NCI-H524 (cell line): ENCODE results near the gene HOXA7.

Source experiments
- DNase-seq, 2 experiments: peaks; one replicate each; lab custom pipeline; 2025; lab: John Stamatoyannopoulos, UW

The HOXA7 gene

DNA sequence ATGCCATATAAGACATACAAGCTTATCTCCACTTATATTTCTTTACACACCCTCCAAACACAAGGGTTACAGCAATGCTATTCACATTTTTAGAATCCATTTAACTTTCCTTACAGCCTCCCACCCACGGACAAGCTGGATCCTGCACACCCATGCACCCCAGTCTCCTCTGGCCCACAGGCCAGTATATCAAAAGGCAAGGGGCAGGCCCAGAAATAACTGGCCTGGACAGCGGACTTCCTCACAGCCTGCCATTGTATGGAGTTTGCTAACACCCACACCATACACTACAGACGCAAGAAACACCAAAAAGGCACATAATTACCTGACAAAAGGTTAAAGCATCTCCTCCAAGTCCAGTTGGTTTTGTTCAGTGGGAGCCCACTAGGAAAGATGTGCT is 37.9 kb downstream of the HOXA7 start:
- no peak for DNase-seq

- no peak for DNase-seq
These were observed 38.5 kb downstream of the HOXA7 start for GRCh38 chr7:27117887-27118491.

- DNase-seq, result no peak
These were observed 39.3 kb downstream of the HOXA7 start for GRCh38 chr7:27116962-27117886.

GRCh38 chr7:27116031-27116961 is 40.2 kb downstream of the HOXA7 start:
- DNase-seq, result no peak

GRCh38 chr7:27115221-27116026 is 41.1 kb downstream of the HOXA7 start:
- no peak for DNase-seq

GRCh38 chr7:27114881-27115220 is 41.6 kb downstream of the HOXA7 start:
- no peak for DNase-seq

DNA sequence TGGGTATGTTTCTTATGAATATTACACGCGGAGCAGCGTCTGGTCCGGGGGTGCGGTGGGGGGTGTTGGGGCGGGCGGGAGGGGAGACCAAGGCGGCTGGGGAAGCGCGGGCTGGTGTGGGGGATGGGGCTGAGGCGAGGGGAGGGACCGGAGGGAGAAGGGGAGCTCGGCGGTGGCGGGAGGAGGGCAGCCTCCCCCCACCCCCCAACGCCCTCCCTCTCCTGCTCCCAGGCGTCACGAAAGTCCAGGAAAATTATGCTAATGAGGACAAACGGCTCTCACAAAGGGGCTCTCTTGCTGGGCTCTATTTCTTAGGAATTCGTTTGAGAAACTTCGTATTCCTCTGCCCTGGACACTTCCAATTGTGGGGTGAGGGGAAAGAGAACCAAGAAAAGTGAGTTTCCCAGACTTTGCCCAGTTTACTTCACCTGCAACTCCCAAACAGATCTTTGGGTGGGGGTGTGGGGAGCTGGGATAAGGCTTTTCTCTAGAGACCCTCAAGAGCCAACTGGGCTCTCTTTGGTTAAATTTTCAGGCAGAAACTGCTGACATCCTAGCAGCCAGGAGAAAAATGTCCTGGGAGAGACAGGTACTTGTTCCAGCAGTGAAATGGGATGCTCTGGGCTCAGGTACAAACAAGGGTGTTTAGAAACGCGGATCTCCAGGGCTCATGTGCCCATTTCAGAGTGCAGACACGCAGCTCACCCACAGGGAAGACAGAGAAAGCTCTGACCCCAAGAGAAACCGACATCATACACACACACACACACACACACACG is 42.3 kb downstream of the HOXA7 start:
- DNase-seq, result peak; percentile 58 to 59

DNA sequence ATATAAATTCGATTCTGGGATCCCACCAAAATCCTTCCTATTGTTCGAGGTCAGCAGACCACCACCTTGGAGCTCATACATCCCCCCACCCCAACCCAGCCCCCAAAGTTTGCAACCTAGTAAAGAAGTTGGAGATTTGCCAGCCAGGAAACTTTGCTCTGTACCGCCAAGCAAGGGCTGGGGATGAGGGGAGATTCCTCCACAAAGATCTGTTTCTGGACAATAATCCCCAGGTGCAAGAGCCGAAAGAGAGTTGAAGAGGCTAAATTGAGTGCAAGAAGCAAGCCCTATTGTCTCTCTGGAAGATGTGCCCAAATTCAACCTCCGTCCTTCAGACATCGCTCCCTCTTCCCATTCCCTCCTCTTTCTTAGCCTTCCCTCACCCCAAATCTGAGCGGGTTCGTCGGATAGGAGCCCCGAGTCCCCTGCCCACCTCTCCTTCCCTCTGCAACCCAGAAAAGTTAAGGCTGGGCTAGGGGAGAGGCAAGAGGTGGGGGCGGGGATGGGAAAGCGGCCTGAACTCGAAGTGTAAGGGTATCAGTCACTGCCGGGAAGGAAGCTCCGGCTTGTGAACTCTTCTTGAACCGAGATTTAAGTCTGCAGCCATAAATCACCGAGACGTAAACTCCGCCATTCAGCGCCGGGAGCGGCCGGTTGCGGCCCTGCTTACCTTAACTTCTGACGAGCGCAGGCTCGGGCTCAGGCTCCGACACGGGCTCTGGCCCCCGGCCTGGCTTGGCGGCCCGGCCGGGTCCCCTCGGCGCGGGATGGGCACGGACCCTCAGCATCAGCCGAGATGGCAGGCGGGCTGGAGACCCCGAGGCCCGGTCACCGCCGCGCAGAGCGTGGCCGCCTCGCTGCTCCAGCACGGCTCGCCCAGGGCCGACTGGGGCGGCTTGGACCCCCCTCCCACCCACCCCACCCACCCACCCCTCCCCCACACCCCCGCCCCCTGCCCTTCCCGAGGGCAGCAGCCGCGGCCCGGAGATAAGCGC is 43.2 kb downstream of the HOXA7 start:
- DNase-seq, result peak; percentile 29 to 55

DNA sequence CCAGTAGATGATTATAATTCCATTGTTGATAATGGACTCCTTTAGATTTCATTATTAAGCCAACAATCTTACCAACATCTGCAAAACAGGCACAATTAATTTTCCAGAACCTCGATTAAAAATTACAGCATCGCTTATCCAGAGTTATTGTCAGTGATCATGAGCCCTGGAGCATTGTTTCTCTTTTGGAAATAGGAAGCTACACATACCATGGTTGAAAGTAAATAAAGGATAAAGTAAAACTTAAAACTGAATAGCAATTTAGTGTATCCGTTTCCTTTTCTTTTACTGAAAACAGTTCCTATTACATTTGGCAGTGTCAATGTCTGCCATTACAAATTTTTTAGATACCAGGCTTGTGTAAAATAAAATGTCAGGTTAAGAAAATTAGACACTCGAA is 44.1 kb downstream of the HOXA7 start:
- no peak for DNase-seq

DNA sequence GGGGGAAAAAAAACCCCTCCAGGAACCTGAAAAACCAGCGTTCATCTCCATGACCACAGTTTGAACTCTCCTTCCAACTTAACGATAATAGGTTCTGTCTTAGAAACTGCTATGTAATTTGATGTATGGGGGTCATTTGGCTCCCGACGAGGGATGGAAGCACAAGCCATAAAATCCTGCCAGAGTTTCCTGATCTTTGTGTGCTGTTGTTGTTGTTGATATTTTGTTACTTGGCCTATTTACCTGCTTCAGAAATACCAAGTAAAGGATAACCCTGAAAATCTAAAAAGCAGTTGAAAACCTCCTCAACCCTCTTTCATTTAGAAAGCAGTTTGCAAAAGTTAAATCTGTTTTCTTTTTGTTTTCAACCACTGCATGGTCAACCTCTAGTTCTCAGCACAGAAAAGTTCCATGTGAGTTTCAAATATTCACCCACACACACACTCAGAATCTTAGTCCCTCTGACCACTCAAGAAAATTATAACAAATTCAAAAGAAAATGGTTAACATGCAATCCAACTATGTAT is 44.7 kb downstream of the HOXA7 start:
- no peak for DNase-seq

DNA sequence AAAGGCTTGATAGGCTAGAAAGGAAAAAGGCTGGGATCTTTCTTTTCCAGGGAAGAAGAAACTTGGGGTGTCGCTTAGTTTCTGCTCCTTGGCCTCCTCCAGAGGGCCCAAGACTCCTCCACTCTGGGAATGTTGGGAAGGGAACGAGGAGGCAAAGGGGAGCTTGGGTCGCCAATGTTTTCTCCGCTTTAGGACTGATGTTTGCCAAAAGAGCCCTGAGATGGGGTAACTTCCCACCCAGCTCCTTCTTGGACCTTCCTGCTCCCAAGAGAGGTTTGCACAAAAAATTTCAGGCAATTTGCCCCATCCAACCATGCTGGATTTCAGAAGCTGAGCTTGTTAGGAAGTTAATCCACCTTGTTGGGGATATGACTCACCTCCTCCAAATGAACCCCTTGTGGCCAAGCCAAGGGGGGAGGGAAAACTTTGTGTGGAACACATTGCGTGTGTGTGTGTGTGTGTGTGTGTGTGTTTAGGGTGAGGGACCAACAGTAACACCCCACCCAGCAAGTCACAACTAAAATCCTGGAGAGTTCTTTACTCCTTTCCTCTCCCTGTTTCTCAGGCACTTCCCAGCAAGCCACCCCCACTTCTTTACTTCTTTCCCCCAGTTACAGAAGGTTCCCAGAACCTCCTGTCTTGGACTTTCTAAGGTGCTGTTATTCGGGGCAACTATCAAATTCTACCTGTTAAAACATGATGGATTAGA is 45.3 kb downstream of the HOXA7 start:
- no peak for DNase-seq

GRCh38 chr7:27110186-27111031 is 46.1 kb downstream of the HOXA7 start:
- no peak for DNase-seq

GRCh38 chr7:27109466-27110185 is 46.8 kb downstream of the HOXA7 start:
- DNase-seq, result no peak

DNA sequence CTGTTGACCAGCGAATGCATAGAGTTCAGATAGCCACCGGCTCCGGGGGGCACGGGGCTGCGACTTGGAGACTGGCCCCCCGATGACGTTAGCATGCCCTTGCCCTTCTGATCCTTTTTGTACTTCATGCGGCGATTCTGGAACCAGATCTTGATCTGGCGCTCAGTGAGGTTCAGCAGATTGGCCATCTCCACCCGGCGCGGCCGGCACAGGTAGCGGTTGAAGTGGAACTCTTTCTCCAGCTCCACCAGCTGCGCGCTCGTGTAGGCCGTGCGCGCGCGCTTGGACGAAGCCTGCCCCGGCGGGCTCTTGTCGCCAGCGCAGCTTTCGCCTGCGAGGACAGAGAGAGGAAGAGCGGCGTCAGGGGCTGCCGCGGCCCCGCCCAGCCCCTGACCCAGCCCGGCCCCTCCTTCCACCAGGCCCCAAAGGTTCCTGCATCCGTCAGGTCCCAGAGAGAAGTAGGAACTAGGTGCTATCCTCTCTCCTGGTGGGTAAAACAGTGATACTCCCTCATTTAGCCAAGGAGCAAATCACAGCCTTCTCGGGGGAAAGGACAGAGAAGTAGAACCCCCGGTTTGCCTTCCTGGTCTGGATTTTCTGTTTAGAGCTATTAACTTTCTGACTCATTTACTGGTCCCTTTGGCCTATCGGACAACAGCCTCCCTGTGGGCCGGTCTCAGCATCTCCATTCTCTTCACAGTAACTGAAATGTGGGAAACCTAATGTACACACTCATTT is 47.9 kb downstream of the HOXA7 start:
- DNase-seq, result no peak

DNA sequence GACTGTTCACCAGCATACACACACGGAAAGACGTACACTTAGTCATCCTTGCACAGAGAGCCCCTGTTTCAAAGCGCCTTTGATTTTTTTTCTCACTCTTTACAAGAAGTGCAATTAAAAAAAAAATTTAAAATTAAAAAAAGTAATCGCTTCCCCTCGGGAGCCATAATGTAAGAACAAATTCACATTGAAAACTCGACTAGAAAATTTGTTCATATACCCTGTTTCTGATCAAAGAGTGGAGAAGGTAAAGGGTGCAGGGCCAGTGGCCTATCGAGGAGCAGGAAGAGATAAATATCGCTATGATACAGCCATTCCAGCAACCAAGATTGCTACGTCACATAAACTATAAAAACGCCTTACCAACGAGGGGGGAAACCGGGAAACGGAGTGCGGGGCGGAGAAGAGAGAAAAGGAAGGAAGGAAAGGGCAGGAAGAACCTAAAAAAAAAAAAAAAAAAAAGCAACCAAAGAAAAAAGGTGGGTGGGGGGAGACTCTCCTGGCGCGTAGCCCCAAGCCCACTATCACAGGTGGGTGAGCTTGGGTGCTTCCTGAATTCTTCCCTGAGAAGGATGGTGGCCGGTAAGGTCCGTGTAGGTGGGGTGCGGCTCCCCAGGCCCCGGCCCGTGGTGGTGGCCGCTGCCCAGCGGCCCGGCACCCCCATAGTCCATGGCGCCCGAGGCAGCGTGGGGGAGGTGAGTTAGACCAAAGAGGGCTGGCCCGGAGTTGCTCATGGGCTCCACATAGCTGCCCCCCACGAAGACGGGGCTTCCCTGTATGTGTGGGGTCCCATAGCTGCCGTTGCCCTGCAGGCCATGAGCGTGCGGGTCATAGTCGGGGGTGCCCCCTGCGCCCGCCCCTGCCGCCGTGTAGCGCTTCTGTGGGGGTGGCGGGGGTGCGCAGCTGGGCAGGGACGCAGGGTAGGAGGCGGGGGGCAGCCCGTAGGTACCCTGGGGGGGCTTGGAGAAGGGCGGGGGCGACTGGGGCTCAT is 48.8 kb downstream of the HOXA7 start:
- DNase-seq, result no peak
